Activated naive CD8-positive, alpha-beta T cell (primary cell): ENCODE results near the gene DOCK8.

ENCODE experiments used
- H3K27ac Mint-ChIP-seq: one replicate; pipeline ENCODE4 v1.8.0; 2021; ENCODE audit warnings: mixed read lengths
- H3K27me3 Mint-ChIP-seq: one replicate; pipeline ENCODE4 v1.8.0; 2021; ENCODE audit warnings: mixed read lengths
- H3K36me3 Mint-ChIP-seq: one replicate; pipeline ENCODE4 v1.8.0; 2021; ENCODE audit warnings: mixed read lengths
- H3K4me1 Mint-ChIP-seq: one replicate; pipeline ENCODE4 v1.8.0; 2021; ENCODE audit warnings: low read depth, mixed read lengths
- H3K4me3 Mint-ChIP-seq: one replicate; pipeline ENCODE4 v1.8.0; 2021; ENCODE audit warnings: mild to moderate bottlenecking, mixed read lengths
- H3K9me3 Mint-ChIP-seq: one replicate; pipeline ENCODE4 v1.8.0; 2021; ENCODE audit warnings: low read depth, mixed read lengths

The DOCK8 gene

GRCh38 chr9:248278-248961 lies 33.8 kb downstream of the DOCK8 start:
- H3K36me3 Mint-ChIP-seq = no peaks in the 10 kb centered on the region
- H3K4me3 Mint-ChIP-seq = no peak overlapping the region
- H3K4me1 Mint-ChIP-seq = peaks cover 15% of the 10 kb centered on the region
- H3K27me3 Mint-ChIP-seq = peaks cover 2% of the 10 kb centered on the region
- H3K27ac Mint-ChIP-seq = peak overlapping the region; percentile 7
- H3K9me3 Mint-ChIP-seq = no peaks in the 10 kb centered on the region

GRCh38 chr9:249025-249424 lies 34.4 kb downstream of the DOCK8 start:
- Mint-ChIP-seq H3K27me3 (peaks cover 2% of the 10 kb centered on the region), H3K36me3 (no peaks in the 10 kb centered on the region), H3K4me1 (peaks cover 15% of the 10 kb centered on the region), H3K9me3 (no peaks in the 10 kb centered on the region), H3K4me3 (no peak overlapping the region), H3K27ac (peak overlapping the region; percentile 7)

DNA sequence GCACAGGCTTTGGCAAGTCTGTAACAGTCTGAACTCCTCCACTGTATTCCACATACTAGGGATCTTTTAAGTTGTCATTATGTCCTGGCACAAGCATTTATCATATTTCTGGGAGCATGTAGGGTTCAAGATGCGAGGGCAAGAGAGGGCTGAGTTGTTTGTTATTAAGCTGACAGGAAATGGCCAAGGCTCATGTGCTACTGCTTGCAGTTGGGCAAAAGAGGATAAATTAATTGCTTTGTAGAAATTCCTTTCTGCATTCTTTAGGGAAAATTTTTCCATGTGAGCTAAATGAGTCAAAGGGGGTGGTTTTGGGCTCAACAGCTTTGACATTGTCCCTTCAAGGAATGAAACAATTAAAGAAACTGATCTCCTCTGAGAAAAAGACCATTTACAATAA lies 35.4 kb downstream of the DOCK8 start:
- peaks cover 15% of the 10 kb centered on the region for H3K4me1 Mint-ChIP-seq
- no peaks in the 10 kb centered on the region for H3K9me3 Mint-ChIP-seq
- H3K27ac Mint-ChIP-seq = no peak overlapping the region
- no peaks in the 10 kb centered on the region for H3K36me3 Mint-ChIP-seq
- peaks cover 2% of the 10 kb centered on the region for H3K27me3 Mint-ChIP-seq
- H3K4me3 Mint-ChIP-seq = no peak overlapping the region

DNA sequence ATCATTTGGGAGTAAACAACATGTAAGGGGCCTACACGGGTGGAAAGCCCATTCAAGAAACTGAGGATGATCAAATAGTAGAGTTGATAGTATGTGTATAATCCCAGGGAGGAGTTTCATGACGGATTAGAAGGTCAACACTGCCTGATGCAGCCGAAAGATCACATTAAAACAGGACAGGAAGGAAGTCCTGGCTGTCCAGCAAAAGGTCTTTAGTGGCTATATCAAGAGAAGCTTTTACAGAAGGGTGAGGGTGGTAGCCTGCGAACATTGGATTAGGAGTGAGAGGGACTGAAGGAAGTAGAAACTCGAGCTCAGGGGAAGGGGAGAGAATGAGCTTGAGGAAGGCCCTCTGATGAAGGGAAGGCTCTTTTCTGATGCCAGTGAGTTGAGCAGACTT lies 36.0 kb downstream of the DOCK8 start:
- Mint-ChIP-seq H3K36me3 (no peaks in the 10 kb centered on the region), H3K4me1 (peaks cover 15% of the 10 kb centered on the region), H3K27me3 (peaks cover 2% of the 10 kb centered on the region), H3K9me3 (no peaks in the 10 kb centered on the region), H3K4me3 (no peak overlapping the region), H3K27ac (no peak overlapping the region)

DNA sequence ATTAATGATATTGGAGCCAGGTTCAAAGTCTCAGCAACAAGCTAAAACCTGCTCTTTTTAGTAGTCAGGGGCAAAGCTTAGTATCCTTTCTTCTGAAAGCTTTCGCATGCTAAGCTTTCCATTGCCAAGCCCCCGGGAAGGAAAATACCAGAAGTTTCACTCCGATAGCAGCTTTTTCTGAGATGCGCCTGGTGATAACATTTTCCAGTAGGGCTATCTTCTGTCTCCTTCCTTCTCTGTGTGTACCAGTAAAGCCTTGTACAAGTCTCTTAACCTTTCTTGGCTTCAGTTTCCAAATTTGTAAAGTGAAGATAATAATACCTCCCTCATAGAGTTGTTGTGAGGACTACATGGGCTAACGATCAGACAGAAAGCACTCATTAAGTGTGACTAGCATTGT lies 36.7 kb downstream of the DOCK8 start:
- peaks cover 15% of the 10 kb centered on the region for H3K4me1 Mint-ChIP-seq
- peaks cover 2% of the 10 kb centered on the region for H3K27me3 Mint-ChIP-seq
- H3K4me3 Mint-ChIP-seq = no peak overlapping the region
- H3K9me3 Mint-ChIP-seq = no peaks in the 10 kb centered on the region
- no peak overlapping the region for H3K27ac Mint-ChIP-seq
- no peaks in the 10 kb centered on the region for H3K36me3 Mint-ChIP-seq

DNA sequence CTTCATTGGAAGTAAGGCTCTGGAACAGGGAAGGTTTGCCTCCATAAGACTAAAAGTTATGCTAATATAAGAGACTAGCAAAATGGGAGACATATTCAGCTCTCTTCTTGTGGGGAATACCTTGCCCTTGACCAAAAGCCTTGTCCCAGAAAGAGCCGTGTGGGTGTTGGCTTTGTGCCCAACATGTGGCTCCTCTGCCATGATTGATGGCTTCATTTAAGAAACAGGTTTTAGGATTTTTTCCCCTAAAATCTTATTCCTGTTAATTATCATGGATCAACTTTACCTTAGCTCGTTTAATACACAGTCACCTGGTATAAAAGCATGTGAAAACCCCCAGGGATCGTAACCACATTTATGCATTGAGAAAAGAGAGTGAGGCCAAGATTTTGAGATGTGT lies 38.9 kb downstream of the DOCK8 start:
- Mint-ChIP-seq H3K27ac (no peak overlapping the region), H3K36me3 (peaks cover 4% of the 10 kb centered on the region), H3K27me3 (no peaks in the 10 kb centered on the region), H3K9me3 (no peaks in the 10 kb centered on the region), H3K4me1 (peaks cover 12% of the 10 kb centered on the region), H3K4me3 (no peak overlapping the region)

DNA sequence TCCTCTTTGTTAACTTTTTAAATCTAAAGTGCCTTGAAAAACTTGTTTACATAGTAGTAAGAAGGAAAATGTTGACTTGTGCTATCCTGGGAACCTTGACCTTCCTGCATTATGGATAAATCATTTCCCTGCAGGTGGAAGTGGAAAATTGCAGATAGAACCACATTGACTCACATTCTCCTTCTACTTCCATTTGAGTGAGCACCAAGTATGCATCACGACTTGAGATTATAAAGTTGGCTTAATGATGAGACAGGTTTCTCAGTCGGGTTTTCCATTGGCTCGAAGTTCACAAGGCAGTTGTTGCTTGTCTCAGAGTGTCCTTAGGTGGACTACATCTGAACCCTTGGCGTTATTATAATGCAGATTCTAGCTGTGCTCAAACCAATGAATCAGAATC lies 39.9 kb downstream of the DOCK8 start:
- no peaks in the 10 kb centered on the region for H3K9me3 Mint-ChIP-seq
- H3K27me3 Mint-ChIP-seq = no peaks in the 10 kb centered on the region
- no peak overlapping the region for H3K27ac Mint-ChIP-seq
- peaks cover 4% of the 10 kb centered on the region for H3K36me3 Mint-ChIP-seq
- peaks cover 4% of the 10 kb centered on the region for H3K4me1 Mint-ChIP-seq
- H3K4me3 Mint-ChIP-seq = no peak overlapping the region

GRCh38 chr9:257957-258356 lies 43.3 kb downstream of the DOCK8 start:
- Mint-ChIP-seq H3K36me3 (peaks cover 4% of the 10 kb centered on the region), H3K4me3 (no peak overlapping the region), H3K9me3 (no peaks in the 10 kb centered on the region), H3K27me3 (no peaks in the 10 kb centered on the region), H3K4me1 (no peaks in the 10 kb centered on the region), H3K27ac (no peak overlapping the region)

- Mint-ChIP-seq H3K36me3 (peaks cover 4% of the 10 kb centered on the region), H3K4me3 (no peak overlapping the region), H3K9me3 (no peaks in the 10 kb centered on the region), H3K4me1 (peaks cover 6% of the 10 kb centered on the region), H3K27ac (no peak overlapping the region), H3K27me3 (no peaks in the 10 kb centered on the region)
Observed at GRCh38 chr9:259405-260404, 45.0 kb downstream of the DOCK8 start.

DNA sequence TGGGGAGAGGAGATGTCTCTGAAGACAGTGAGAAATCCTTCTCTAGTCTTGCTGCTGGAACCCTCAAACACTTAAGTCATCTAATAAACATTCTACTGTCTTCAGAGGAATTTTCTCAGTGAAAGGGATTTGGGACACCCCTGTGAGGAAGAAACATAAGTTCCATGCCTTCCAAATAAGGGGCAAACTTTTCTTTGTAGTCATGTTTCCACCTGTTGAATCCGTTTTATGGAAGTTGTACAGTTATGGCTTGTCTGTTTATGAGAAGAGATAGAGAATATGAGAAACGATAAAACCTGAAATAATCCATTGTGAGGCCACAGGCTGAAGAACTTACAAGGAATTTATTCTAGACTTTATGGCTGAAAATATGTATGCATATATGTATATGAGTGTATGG lies 49.6 kb downstream of the DOCK8 start:
- Mint-ChIP-seq H3K9me3 (no peaks in the 10 kb centered on the region), H3K4me1 (peaks cover 10% of the 10 kb centered on the region), H3K36me3 (peaks cover under 1% of the 10 kb centered on the region), H3K4me3 (no peak overlapping the region), H3K27ac (no peak overlapping the region), H3K27me3 (no peaks in the 10 kb centered on the region)

- peaks cover 10% of the 10 kb centered on the region for H3K4me1 Mint-ChIP-seq
- no peak overlapping the region for H3K27ac Mint-ChIP-seq
- peaks cover 2% of the 10 kb centered on the region for H3K36me3 Mint-ChIP-seq
Observed at GRCh38 chr9:265209-265870, 50.7 kb downstream of the DOCK8 start.

DNA sequence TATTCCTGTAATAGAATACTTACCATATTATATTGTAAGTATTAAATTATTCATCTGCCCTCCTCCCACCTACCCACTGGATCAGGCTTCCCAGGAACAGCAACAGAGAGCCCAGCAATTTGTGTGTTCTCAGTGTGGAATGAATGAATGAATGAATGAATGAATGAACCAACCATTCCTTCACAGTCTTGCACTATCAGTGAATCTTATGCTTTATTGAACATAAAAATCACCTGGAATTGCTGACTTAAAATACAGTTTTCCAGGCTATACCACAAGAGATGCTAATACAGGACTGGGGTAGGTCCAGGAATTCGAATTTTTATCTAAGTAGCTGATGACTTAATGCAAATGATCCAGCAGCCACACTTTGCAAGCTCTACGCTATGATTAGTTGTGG lies 51.6 kb downstream of the DOCK8 start:
- no peaks in the 10 kb centered on the region for H3K27me3 Mint-ChIP-seq
- H3K27ac Mint-ChIP-seq = no peak overlapping the region
- H3K4me3 Mint-ChIP-seq = no peak overlapping the region
- peaks cover 2% of the 10 kb centered on the region for H3K36me3 Mint-ChIP-seq
- H3K9me3 Mint-ChIP-seq = no peaks in the 10 kb centered on the region
- peaks cover 13% of the 10 kb centered on the region for H3K4me1 Mint-ChIP-seq

More at GRCh38 chr9:265209-265870, 50.7 kb downstream of the DOCK8 start:
- no peak overlapping the region for H3K4me3 Mint-ChIP-seq
- H3K9me3 Mint-ChIP-seq = no peaks in the 10 kb centered on the region
- no peaks in the 10 kb centered on the region for H3K27me3 Mint-ChIP-seq

- H3K9me3 Mint-ChIP-seq = no peaks in the 10 kb centered on the region
- no peak overlapping the region for H3K27ac Mint-ChIP-seq
- no peaks in the 10 kb centered on the region for H3K27me3 Mint-ChIP-seq
- peaks cover 29% of the 10 kb centered on the region for H3K4me1 Mint-ChIP-seq
- no peak overlapping the region for H3K4me3 Mint-ChIP-seq
- peaks cover 4% of the 10 kb centered on the region for H3K36me3 Mint-ChIP-seq
Observed at GRCh38 chr9:268616-269015, 54.0 kb downstream of the DOCK8 start.

DNA sequence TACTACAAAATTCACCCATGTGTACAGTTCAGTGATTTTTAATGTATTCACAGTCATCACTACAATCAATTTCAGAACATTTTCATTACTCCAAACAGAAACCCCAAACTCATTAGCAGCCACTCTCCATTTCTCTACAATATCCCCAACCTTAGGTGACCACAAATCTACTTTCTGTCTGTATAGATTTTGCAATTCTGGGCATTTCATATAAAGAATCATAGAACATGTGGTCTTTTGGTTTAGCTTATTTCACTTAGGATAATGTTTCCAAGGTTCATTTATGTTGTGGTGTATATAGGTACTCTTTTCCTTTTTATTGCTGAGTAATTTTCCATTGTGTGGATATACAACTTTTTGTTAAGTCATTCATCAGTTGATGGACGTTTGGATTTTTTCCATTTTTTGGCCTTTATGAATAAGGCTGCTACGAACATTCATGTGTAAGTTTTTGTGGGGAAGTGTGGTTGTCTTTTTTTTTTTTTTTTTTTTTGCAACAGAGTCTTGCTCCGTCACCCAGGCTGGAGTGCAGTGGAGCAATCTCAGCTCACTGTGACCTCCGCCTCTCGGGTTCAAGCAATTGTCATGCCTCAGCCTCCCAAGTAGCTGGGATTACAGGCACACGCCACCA lies 54.5 kb downstream of the DOCK8 start:
- Mint-ChIP-seq H3K27ac (no peak overlapping the region), H3K4me1 (peaks cover 31% of the 10 kb centered on the region), H3K4me3 (no peak overlapping the region), H3K27me3 (no peaks in the 10 kb centered on the region), H3K9me3 (no peaks in the 10 kb centered on the region), H3K36me3 (peaks cover 4% of the 10 kb centered on the region)
